HT-29 (cell line): ENCODE data around the gene TRIM50. TPM values are rescaled to one million over a fixed set of nuclear protein-coding genes. Genes with fewer than 3 reads are reported as not detected.
"Not testable (repeated sequence)": the region's sequence is repeated elsewhere in the genome, so short reads cannot be mapped to it uniquely, and the experiment has no call there.

Experiments used
- DNase-seq: peaks from one replicate; pipeline ENCODE4 v3.0.0-alpha.2; 2015; ENCODE audit warnings: low spot score
- total RNA-seq: library from RNA; depleted of rRNA; stranded (reverse); fragments of >200 nt; shearing (Covaris generic); gene quantifications from 2 replicates; pipeline ENCODE4 v1.2.3, GENCODE V29; 2014

The TRIM50 gene
- total RNA-seq, 1 experiment from 2014 or later, result not detected

- no peak for DNase-seq
These were observed 22.6 kb upstream of the TRIM50 start for GRCh38 chr7:73350306-73351068.

DNA sequence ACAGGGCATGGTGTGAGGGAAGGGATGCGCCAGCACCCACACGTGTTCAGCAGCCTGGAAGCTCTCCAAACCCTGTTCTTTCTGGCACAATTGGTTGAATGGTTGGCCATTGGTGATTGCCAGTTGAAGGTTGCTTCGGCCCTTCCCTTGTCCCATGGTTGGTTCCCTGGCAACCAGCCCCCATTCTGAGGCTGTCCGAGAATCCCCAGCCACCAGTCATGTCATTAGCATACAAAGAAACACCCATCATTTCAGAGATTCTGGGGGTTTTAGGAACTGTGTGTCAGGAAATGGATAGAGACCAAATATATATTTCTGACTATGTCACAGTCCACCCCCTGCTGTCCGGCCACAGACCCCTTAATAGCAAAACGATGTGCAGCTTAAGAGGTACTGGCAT is 21.9 kb upstream of the TRIM50 start:
- DNase-seq, result no peak

- DNase-seq, result no peak
These were observed 18.1 kb upstream of the TRIM50 start for GRCh38 chr7:73345951-73346350.

DNA sequence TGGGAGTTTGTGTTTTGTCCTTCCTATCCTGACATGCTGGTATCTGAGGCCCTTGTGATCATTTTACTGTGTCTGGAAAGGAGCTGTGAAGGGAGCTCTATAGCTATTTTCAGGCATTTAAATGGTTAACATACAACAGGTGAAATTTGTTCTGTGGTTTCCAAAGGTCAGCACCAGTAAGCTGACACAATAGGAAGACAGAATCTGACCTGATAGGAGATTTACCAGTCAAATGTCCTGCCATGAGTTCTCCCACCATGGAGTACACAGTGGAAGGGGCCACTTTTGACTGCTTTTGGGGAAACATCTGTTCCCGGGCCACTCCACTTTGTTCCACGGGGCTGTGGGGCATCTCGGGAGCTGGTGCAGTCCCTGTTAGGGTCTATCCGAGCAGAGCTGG is 17.7 kb upstream of the TRIM50 start:
- no peak for DNase-seq

DNA sequence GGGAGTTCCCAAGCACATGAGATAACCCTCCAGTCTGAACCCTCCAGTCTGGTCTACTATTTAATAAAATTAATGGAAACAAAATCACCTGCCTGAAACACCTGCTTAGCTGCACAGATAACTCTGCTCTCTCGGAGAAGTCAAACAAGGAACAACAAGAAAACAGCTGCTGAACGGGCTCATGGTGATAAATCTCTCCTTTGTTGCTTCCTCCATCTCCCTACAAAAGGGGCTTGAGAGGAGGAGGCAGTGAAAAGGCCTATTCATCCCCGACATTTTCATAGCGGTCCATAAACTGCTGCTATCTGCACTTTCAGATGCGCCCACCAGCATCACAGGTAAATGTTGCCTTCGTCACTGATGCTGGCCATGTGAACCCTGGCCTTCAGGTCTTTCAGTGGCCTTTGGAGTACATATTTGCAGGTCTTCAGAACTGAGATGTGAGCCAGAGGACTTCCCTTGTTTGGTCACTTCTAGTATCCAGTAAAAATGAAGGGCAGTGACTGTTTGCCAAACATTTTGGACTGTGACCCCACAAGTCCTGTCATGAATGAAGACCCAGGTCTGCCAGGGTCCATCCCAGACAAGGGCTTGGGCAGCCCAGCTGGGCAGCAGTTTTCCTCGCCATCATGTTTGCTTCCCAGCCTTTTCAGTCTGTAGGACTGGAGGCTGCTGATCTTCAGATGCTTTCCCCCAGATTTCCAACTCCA is 15.9 kb upstream of the TRIM50 start:
- no peak for DNase-seq

GRCh38 chr7:73342645-73343044 is 14.8 kb upstream of the TRIM50 start:
- DNase-seq, result peak; percentile 41

DNA sequence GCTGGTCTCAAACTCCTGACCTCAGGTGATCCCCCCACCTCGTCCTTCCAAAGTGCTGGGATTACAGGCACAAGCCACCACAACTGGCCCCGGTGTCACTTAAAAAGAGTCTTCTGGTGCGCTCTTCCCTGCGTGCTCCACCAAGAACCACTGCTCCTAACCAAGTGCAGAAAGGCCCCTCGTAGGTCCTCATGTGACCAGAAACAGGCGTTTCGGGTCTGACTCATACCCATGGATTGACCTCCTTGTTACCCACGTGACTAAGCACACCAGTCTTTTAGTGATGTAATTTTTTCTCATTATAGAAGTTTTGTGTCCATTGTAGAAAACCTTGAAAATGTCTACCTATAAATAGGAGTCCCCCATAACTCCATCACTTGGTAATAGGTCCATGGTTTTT is 14.0 kb upstream of the TRIM50 start:
- no peak for DNase-seq

- no peak for DNase-seq
These were observed 12.6 kb upstream of the TRIM50 start for GRCh38 chr7:73340514-73340913.

GRCh38 chr7:73338321-73338720 is 10.4 kb upstream of the TRIM50 start:
- DNase-seq, result no peak

DNA sequence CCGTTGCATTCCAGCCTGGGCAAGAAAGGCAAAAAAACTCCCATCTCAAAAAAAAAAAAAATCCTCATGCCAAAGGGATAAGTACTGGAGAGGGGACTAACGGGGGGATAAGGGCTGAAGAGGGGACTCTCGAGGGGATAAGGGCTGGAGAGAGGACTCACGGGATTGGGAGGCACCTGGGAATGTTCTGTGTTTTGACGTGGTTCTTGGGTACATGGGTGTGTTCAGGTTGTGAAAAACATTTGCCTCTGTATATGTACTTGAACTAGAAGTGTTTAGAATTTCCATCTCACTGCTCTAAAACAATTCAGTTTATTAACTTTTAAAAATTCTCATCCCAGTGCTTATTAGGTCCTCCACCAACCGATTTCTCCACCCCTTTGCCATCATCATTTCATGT is 4.6 kb upstream of the TRIM50 start:
- DNase-seq, result no peak

- no peak for DNase-seq
These were observed 2.9 kb upstream of the TRIM50 start for GRCh38 chr7:73330772-73331171.

- DNase-seq, result no peak
These were observed 2.1 kb upstream of the TRIM50 start for GRCh38 chr7:73329861-73330581.

DNA sequence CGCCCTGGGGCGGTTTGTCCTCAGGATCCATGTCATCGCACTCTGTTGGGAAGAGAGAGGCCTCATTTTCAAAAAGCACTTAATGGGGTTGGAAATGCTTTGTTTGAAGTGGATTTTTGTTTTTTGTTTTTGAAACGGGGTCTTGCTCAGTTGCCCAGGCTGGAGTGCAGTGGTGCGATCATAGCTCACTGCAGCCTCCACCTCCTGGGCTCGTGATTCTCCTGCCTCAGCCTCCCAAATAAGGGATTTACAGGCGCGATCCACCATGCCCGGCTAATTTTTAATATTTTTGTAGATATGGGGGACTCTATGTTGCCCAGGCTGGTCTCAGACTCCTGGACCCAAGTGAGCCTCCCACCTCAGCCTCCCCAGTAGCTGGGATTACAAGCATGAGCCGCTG is 814 bp upstream of the TRIM50 start:
- no peak for DNase-seq

DNA sequence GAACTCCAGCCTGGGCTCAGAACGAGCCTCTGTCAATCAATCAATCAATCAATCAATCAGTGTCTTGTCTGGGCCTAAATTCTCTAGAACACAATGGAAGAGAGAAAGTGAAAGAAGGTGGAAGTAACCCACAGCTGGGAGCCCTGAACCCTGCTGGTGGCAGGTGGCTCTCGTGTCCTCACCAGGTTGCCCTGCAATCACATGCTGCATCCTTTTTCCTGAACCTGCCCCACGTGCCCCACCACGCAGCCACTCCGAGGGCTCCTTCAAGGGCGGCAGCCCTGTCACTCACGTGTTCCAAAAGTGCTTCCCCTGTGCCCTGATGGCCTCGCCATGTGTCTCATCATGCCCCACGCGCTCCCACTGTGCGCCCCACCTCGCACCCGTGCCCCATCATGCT is 433 bp downstream of the TRIM50 start:
- not testable (repeated sequence) for DNase-seq

GRCh38 chr7:73325424-73325823 is 2.5 kb downstream of the TRIM50 start:
- DNase-seq, result not testable (repeated sequence)

GRCh38 chr7:73324081-73324845 is 3.6 kb downstream of the TRIM50 start:
- peak; percentile 69 for DNase-seq

DNA sequence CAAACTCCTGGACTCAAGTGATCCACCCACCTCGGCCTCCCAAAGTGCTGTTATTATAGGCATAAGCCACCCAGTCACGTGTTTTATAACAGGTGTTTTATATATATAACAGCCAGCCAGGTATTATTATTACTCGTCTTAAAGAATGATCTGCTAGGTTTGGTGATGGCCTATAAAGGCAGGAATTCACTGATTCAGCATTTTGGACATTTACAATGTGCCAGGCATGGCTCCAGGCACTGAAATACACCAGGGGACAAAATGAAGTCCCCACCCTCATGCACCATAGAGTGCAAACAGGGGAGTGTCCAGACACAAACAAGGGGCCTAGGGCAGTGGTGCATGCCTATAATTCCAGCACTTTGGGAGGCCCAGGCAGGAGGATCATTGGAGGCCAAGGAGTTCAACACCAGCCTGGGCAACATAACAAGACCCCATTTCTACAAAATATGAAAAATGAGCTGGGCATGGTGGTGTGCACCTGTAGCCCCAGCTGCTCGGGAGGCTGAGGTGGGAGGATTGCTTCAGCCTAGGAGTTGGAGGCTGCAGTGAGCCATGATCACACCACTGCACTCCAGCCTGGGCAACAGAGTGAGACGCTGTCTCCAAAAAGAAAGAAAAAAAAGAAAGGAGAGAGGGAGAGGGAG is 4.3 kb downstream of the TRIM50 start:
- DNase-seq, result not testable (repeated sequence)

GRCh38 chr7:73320009-73320408 is 7.9 kb downstream of the TRIM50 start:
- DNase-seq, result not testable (repeated sequence)

DNA sequence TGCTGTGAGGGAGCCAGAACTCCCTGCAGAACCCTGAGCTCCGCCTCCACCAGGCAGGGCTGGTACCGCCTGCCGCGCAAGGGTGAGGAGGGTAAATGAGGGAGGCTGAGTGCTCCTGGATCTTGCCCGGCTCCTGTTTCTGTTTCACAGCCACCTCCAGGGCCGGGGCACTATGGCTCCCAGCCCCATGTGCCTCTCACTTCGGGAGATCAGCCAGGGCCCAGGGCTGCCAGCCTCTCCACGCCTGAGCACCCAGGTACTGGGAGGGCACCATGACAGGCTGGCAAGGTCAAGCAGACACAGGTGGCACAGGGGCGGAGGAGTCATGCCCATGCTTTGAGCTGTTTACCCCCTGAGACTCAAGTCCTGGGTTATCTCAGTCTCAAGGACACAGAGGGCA is 8.3 kb downstream of the TRIM50 start:
- not testable (repeated sequence) for DNase-seq

- DNase-seq, result not testable (repeated sequence)
These were observed 9.2 kb downstream of the TRIM50 start for GRCh38 chr7:73318656-73319204.

DNA sequence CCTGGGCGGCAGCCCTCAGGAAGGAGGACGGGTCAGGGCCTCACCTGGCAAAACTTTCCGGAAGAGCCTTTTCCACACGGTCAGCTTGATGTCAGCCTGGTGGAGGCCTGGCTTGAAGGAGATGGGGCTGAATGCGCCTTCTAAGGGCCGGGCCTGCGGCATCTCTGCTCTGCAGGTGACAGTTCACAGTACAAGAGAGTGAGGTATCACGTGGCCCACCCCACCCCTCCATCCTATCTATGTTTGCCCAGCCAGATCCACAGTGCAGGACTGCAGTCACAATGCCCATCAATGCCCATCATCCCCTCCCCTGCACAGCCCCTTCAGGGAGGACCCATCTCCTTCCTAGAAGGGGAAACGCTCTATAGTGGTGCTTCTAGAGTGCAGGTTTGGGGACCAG is 11.4 kb downstream of the TRIM50 start:
- DNase-seq, result no peak
